Right renal pelvis (tissue), 4 donors: ENCODE measurements around the gene PHYH. TPM values are rescaled to one million over a fixed set of nuclear protein-coding genes. Genes with fewer than 3 reads are reported as not detected.

Experiments
- DNase-seq, 4 donors: peaks; one replicate each; pipeline ENCODE4 v3.0.0-alpha.2; 2013; ENCODE audit warnings: low read depth in 4 of 4, low spot score in 3 of 4, missing footprints in 1 of 4
- polyA plus RNA-seq, 4 donors: library from polyadenylated mRNA; unstranded; fragments of 120-200 nt; gene quantifications; one replicate each; pipeline ENCODE4 v1.2.1, GENCODE V29; 2013; ENCODE audit not compliant: insufficient read length in 4 of 4

The PHYH gene
- polyA plus RNA-seq, 4 donors: 26.3 to 54.7 (median 43.2) TPM

DNA sequence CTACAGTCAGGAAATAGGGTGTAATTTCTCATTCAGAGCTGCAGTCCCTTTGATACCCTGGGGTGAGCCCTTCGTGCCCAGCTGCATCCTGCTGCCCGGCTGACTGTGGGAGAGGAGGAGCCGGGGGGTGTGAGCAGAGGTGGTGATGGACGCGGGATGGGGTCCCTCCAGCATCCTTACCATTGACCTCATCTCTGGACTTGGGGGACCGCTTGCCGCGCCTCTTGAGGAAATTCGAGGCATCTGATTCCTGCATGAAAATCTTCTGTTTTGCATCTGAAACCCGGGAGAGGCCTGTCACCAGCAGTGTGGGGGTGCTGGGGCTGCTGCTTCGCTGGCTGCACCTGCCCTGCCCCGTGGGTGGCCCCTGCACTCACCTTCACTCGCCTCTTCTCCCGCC, 66.5 kb downstream of the PHYH start:
- no peak for DNase-seq

DNA sequence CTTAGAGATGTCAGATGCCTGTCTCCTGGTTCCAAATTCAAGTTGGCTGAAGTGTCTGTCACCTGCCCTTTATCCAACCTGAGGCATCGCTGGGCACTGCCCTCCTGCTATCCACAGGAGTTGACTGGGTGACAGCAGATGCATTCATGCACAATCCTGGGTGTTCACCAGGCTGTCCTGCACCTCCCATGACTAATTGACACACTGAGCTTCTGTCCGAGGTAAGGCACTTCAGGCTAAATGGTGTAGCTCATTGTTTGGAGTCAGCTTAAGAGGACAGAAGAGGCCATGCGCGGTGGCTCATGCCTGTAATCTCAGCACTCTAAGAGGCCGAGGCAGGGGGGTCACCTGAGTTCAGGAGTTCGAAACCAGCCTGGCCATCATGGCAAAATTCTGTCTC, 68.1 kb downstream of the PHYH start:
- no peak for DNase-seq

DNA sequence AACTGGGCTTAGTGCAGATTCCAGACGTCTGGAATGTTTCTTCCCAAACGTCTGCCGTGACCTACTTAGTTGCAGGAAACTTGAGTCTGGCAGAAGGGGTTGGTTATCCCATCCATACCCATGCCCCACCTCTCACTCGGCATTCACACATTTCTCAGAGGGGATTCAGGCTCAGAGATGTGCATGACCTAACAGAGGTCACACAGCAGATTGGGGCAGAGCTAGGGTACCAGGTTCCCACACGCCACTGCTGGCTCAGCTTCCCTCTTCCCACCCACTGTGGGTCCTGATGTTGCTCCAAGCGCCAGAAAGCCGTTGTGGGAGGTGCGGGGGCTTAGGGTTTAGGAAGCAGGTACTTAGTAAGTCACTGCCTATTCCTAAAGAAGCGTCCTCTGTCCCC, 68.7 kb downstream of the PHYH start:
- DNase-seq: no peak

Other genes with a start within 250 kb of the PHYH start
- gene OPTN, start 199.9 kb downstream of the PHYH start, polyA plus RNA-seq: 10 to 100 TPM; 34.8 to 44.0 (median 36.5) TPM
- 10 to 100 TPM in 2 of 4 donors, 1 to 10 TPM in 2; 9.9 to 10.6 (median 10.2) TPM for gene MCM10, start 138.5 kb downstream of the PHYH start, polyA plus RNA-seq
- not detected for gene UCMA, start 65.7 kb downstream of the PHYH start, polyA plus RNA-seq
- gene SEPHS1, start 48.2 kb upstream of the PHYH start, polyA plus RNA-seq: 100 to 1,000 TPM; 116 to 142 (median 134) TPM
- gene BEND7, start 228.9 kb upstream of the PHYH start, polyA plus RNA-seq: 10 to 100 TPM; 29.5 to 39.1 (median 32.9) TPM